T-helper 2 cell treated with Interferon-gamma antibody and Interleukin-4, amounts not matched to agents 5 μg/mL and 100 μg/mL, for 36 hours (primary cell): ENCODE results near the gene RSL1D1.
A peak's percentile ranks its signal among the peaks of the same experiment; 100 is the strongest.
"Not testable (repeated sequence)": the region's sequence is repeated elsewhere in the genome, so short reads cannot be mapped to it uniquely, and the experiment has no call there.

Experiments used
- DNase-seq: peaks from one replicate; pipeline ENCODE4 v3.0.0; 2021; ENCODE audit warnings: low spot score
- H3K27ac Mint-ChIP-seq: one replicate; pipeline ENCODE4 v1.8.0; 2021; ENCODE audit warnings: mild to moderate bottlenecking, mixed read lengths
- H3K27me3 Mint-ChIP-seq: one replicate; pipeline ENCODE4 v1.8.0; 2021; ENCODE audit warnings: low read depth, mixed read lengths
- H3K36me3 Mint-ChIP-seq: one replicate; pipeline ENCODE4 v1.8.0; 2021; ENCODE audit warnings: low read depth, mixed read lengths
- H3K4me1 Mint-ChIP-seq: one replicate; pipeline ENCODE4 v1.8.0; 2021; ENCODE audit warnings: low read depth, mixed read lengths
- H3K4me3 Mint-ChIP-seq: one replicate; pipeline ENCODE4 v1.8.0; 2022; ENCODE audit warnings: mild to moderate bottlenecking, moderate library complexity, mixed read lengths
- H3K9me3 Mint-ChIP-seq: one replicate; pipeline ENCODE4 v1.8.0; 2021; ENCODE audit warnings: mixed read lengths

The RSL1D1 gene

DNA sequence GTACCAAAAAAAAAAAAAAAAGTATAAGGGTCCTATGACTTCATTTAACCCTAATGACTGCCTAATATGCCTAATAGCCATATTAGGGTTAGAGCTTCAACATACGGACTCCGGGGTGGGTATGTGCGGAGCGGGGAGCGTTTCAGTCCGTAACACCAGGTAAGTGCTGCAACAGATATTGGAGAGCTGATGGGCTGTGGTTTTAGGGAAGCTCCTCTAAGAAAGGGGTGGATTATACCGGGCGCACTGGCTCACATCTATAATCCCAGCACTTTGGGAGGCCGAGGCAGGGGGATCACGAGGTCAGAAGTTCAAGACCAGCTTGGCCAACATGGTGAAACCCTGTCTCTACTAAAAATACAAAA is 52.3 kb downstream of the RSL1D1 start:
- Mint-ChIP-seq H3K27me3 (no peaks in the 10 kb centered on the region), H3K4me1 (peaks cover 58% of the 10 kb centered on the region), H3K36me3 (peaks cover 18% of the 10 kb centered on the region), H3K4me3 (peak overlapping the region; percentile 86), H3K9me3 (no peaks in the 10 kb centered on the region), H3K27ac (peak overlapping the region; percentile 90)
- no peak for DNase-seq

- Mint-ChIP-seq H3K4me3 (peak overlapping the region; percentile 86), H3K4me1 (peaks cover 65% of the 10 kb centered on the region), H3K36me3 (peaks cover 21% of the 10 kb centered on the region), H3K27ac (peak overlapping the region; percentile 90), H3K27me3 (no peaks in the 10 kb centered on the region), H3K9me3 (no peaks in the 10 kb centered on the region)
- no peak for DNase-seq
These were observed 53.4 kb downstream of the RSL1D1 start for GRCh38 chr16:11797957-11798299.

DNA sequence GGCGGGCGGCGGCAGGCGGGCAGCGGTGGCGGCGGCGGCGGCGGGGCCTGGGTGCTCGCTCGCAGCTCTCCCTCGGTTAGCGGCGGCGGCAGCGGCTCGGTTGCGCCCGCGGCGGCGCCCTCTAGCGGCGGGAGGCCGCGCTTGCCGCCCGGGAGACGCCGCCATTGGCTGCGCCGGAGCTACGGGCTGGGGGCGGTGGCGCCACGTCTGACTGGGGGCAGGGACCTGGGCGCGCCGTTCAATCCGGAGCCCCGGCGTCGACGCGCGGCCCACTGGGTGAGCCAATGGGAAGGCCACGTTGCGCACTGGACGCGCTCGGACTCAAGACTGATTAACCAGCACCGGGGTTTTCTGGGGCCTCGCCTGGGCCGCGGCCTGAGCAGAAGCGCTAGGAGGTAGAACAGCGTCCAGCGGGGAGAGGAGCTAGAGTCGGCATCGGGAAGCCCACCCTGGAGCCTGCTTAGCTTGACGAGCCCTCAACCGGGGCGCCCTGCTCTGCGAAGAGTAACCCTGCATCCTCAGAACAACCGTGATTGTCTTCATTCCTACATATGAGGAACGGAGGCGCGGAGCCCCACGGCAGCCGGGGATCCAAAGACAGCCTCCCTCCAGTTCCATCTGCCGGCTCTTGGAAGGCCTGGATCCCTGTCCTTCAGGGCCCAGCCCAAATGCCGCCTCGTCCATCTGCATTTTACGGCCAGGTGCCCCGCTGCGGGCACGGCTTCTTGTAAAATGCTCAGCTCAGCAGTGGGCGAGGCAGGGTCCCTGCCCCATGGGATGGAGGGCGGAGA is 54.0 kb downstream of the RSL1D1 start, which contains the start of gene ZC3H7A:
TSS of gene ZC3H7A (minus strand) at position 93 of the 791 bp plus-strand sequence. CDS start 14,904 bp downstream, outside the sequence.
- DNase-seq: peak; percentile 97
- H3K4me3 Mint-ChIP-seq: peak within 1 kb of the TSS; percentile 89
- H3K36me3 Mint-ChIP-seq: peaks cover 25% of the 10 kb centered on the region
- no peaks in the 10 kb centered on the region for H3K27me3 Mint-ChIP-seq
- H3K27ac Mint-ChIP-seq: peak within 1 kb of the TSS; percentile 96
- H3K4me1 Mint-ChIP-seq: peaks cover 70% of the 10 kb centered on the region
- H3K9me3 Mint-ChIP-seq: no peaks in the 10 kb centered on the region

- DNase-seq: peak; percentile 43
- Mint-ChIP-seq H3K9me3 (no peaks in the 10 kb centered on the region), H3K27ac (peak overlapping the region; percentile 96), H3K36me3 (peaks cover 25% of the 10 kb centered on the region), H3K4me1 (peaks cover 68% of the 10 kb centered on the region), H3K27me3 (no peaks in the 10 kb centered on the region), H3K4me3 (peak overlapping the region; percentile 89)
These were observed 54.8 kb downstream of the RSL1D1 start for GRCh38 chr16:11796227-11797165.

DNA sequence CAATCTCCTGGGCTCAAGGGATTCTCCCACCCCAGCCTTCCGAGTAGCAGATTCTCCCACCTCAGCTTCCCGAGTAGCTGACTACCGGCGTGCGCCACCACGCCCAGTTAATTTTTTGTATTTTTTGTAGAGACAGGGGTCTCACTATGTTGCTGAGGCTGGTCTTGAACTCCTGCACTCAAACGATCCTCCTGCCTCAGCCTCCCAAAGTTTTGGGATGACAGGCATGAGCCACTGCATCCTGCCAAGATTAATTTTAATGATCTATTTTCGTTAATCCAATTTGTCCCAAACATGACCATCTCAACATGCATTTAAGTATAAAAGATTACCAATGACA is 55.5 kb downstream of the RSL1D1 start:
- Mint-ChIP-seq H3K9me3 (no peaks in the 10 kb centered on the region), H3K27me3 (no peaks in the 10 kb centered on the region), H3K27ac (peak overlapping the region; percentile 72), H3K36me3 (peaks cover 30% of the 10 kb centered on the region), H3K4me3 (peak overlapping the region; percentile 89), H3K4me1 (peaks cover 70% of the 10 kb centered on the region)
- no peak for DNase-seq

DNA sequence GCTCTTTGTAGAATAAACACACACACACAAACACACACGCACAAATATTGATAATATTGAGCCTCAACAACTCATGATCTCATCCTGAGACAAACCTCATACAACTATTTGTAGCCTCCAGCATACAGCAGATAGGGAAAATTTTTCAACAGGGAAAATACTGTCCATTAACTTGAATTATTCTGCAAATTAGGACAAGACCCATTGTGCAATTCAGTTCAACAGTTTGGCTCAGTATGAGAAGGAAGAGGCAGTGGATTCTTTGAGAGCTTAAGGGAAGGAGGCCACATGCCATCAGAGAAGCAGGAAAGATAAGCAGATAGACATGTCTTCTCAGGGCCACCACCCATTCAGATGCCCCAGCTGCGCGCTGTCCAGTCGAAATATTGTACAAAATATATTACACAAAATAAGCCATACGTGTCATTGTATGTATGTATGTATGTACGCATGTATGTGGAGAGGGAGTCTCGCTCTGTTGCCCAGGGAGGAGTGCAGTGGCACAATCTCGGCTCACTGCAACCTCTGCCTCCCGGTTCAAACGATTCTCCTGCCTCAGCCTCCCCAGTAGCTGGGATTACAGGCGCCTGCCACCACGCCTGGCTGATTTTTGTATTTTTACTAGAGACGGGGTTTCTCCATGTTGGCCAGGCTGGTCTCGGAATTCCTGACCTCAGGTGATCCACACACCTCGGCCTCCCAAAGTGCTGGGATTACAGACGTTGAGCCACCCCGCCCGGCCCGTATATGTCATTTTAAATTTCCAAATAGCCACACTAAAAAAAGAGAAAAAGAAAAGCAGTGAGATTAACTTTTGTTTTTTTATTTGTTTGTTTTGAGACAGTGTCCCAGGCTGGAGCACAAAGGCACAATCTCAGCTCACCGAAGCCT is 56.1 kb downstream of the RSL1D1 start:
- Mint-ChIP-seq H3K27ac (peak overlapping the region; percentile 72), H3K4me3 (peak overlapping the region; percentile 89), H3K9me3 (no peaks in the 10 kb centered on the region), H3K4me1 (peaks cover 67% of the 10 kb centered on the region), H3K27me3 (no peaks in the 10 kb centered on the region), H3K36me3 (peaks cover 30% of the 10 kb centered on the region)
- no peak for DNase-seq

- H3K27ac Mint-ChIP-seq: peak overlapping the region; percentile 72
- no peak for DNase-seq
- H3K27me3 Mint-ChIP-seq: no peaks in the 10 kb centered on the region
- H3K36me3 Mint-ChIP-seq: peaks cover 31% of the 10 kb centered on the region
- peaks cover 61% of the 10 kb centered on the region for H3K4me1 Mint-ChIP-seq
- peak overlapping the region; percentile 89 for H3K4me3 Mint-ChIP-seq
- no peaks in the 10 kb centered on the region for H3K9me3 Mint-ChIP-seq
These were observed 56.9 kb downstream of the RSL1D1 start for GRCh38 chr16:11794447-11794846.

DNA sequence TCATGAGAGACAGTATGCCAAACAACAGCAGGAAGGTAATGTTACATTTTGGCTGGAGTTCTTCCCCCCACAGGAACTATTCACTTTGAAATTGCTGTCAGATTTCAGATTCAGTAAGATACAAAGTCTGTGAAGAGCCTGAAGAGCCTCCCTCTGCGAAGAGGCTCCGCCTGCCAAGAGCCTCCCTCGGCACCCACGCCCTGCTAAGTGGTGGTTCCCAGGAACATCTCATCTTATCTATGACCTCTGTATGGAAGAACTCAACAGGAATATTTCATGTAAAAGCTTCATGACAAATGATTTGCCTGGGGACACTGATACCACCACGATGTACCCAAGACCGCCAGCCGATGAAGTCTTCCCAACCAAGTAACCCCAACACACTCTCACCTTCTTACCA is 57.5 kb downstream of the RSL1D1 start:
- H3K4me3 Mint-ChIP-seq: peak overlapping the region; percentile 89
- no peaks in the 10 kb centered on the region for H3K27me3 Mint-ChIP-seq
- no peaks in the 10 kb centered on the region for H3K9me3 Mint-ChIP-seq
- peaks cover 56% of the 10 kb centered on the region for H3K4me1 Mint-ChIP-seq
- peak overlapping the region; percentile 70 for H3K27ac Mint-ChIP-seq
- DNase-seq: no peak
- H3K36me3 Mint-ChIP-seq: peaks cover 31% of the 10 kb centered on the region

GRCh38 chr16:11792410-11793241 is 58.7 kb downstream of the RSL1D1 start:
- no peaks in the 10 kb centered on the region for H3K9me3 Mint-ChIP-seq
- peaks cover 34% of the 10 kb centered on the region for H3K36me3 Mint-ChIP-seq
- peaks cover 54% of the 10 kb centered on the region for H3K4me1 Mint-ChIP-seq
- H3K27me3 Mint-ChIP-seq: no peaks in the 10 kb centered on the region
- DNase-seq: no peak
- peak overlapping the region; percentile 42 for H3K27ac Mint-ChIP-seq
- H3K4me3 Mint-ChIP-seq: peak overlapping the region; percentile 49

GRCh38 chr16:11791144-11791828 is 60.1 kb downstream of the RSL1D1 start:
- Mint-ChIP-seq H3K36me3 (peaks cover 42% of the 10 kb centered on the region), H3K27me3 (no peaks in the 10 kb centered on the region), H3K4me1 (peaks cover 67% of the 10 kb centered on the region), H3K9me3 (no peaks in the 10 kb centered on the region), H3K27ac (peak overlapping the region; percentile 24), H3K4me3 (no peak overlapping the region)
- DNase-seq: no peak

- H3K27ac Mint-ChIP-seq: no peak overlapping the region
- H3K36me3 Mint-ChIP-seq: peaks cover 26% of the 10 kb centered on the region
- peaks cover 58% of the 10 kb centered on the region for H3K4me1 Mint-ChIP-seq
- H3K27me3 Mint-ChIP-seq: no peaks in the 10 kb centered on the region
- no peak overlapping the region for H3K4me3 Mint-ChIP-seq
- DNase-seq: no peak
- H3K9me3 Mint-ChIP-seq: no peaks in the 10 kb centered on the region
These were observed 62.4 kb downstream of the RSL1D1 start for GRCh38 chr16:11788914-11789313.

- H3K27ac Mint-ChIP-seq: peak overlapping the region; percentile 82
- H3K4me1 Mint-ChIP-seq: peaks cover 62% of the 10 kb centered on the region
- not testable (repeated sequence) for H3K9me3 Mint-ChIP-seq, H3K4me3 Mint-ChIP-seq, DNase-seq, H3K27me3 Mint-ChIP-seq
- peaks cover 30% of the 10 kb centered on the region for H3K36me3 Mint-ChIP-seq
These were observed 66.3 kb downstream of the RSL1D1 start for GRCh38 chr16:11784980-11785599.
